Keratinocyte (primary cell): Measurements from ENCODE around the gene LRWD1. TPM values are rescaled to one million over a fixed set of nuclear protein-coding genes. Genes with fewer than 3 reads are reported as not detected.

Source experiments
- DNase-seq: peaks from one replicate; pipeline ENCODE4 v3.0.0-alpha.2; 2011; ENCODE audit warnings: low read depth, missing footprints, low spot score
- FAIRE-seq: peaks from 2 replicates; lab custom pipeline; 2011; peaks lifted over from hg19 to GRCh38; lab: Jason Lieb, UNC
- H2AFZ ChIP-seq: 2 replicates; pipeline ENCODE4 v1.6.0; 2012; ENCODE audit warnings: low read length, control low read depth, inconsistent platforms; ENCODE audit not compliant: control insufficient read depth
- H3K27ac ChIP-seq: 2 replicates; pipeline ENCODE4 v1.5.1; 2011; ENCODE audit warnings: low read length; ENCODE audit not compliant: control insufficient read depth, insufficient read depth
- H3K27me3 ChIP-seq: 3 replicates; pipeline ENCODE4 v1.6.0; 2011; ENCODE audit warnings: low read length; ENCODE audit not compliant: control insufficient read depth, insufficient read depth; ENCODE audit errors: extremely low read depth
- H3K36me3 ChIP-seq, 2 experiments: 2 replicates in 1 of 2; 3 replicates in 1 of 2; pipeline ENCODE4 v1.5.1; 2011; ENCODE audit warnings: low read length in 2 of 2, mild to moderate bottlenecking in 1 of 2; ENCODE audit not compliant: control insufficient read depth in 2 of 2, insufficient read depth in 2 of 2; ENCODE audit errors: extremely low read depth in 1 of 2
- H3K4me1 ChIP-seq: 3 replicates; pipeline ENCODE4 v1.5.1; 2011; ENCODE audit warnings: low read length; ENCODE audit not compliant: control insufficient read depth, insufficient read depth; ENCODE audit errors: extremely low read depth
- H3K4me2 ChIP-seq: 3 replicates; pipeline ENCODE4 v1.6.0; 2011; ENCODE audit warnings: low read depth, low read length; ENCODE audit not compliant: control insufficient read depth, insufficient read depth; ENCODE audit errors: extremely low read depth
- H3K4me3 ChIP-seq, 3 experiments: fragments of 200-600 bp in 1 of 3; sonication (generic) in 1 of 3; 2 replicates in 2 of 3; 3 replicates in 1 of 3; pipeline ENCODE4 v1.5.1; 2011 to 2016; ENCODE audit warnings: low read length in 3 of 3, mild to moderate bottlenecking in 3 of 3, control low read depth in 2 of 3, inconsistent platforms in 1 of 3, low read depth in 1 of 3, mixed read lengths in 1 of 3, mixed run types in 1 of 3, moderate library complexity in 1 of 3; ENCODE audit not compliant: control insufficient read depth in 2 of 3, insufficient read depth in 2 of 3; ENCODE audit errors: extremely low read depth in 1 of 3
- H3K79me2 ChIP-seq: 2 replicates; pipeline ENCODE4 v1.6.0; 2012; ENCODE audit warnings: low read length; ENCODE audit not compliant: control insufficient read depth, insufficient read depth
- H3K9ac ChIP-seq: 3 replicates; pipeline ENCODE4 v1.6.0; 2011; ENCODE audit warnings: low read length; ENCODE audit not compliant: control insufficient read depth, insufficient read depth; ENCODE audit errors: extremely low read depth
- H3K9me1 ChIP-seq: 3 replicates; pipeline ENCODE4 v1.6.0; 2011; ENCODE audit warnings: low read length; ENCODE audit not compliant: control insufficient read depth, insufficient read depth; ENCODE audit errors: extremely low read depth
- H3K9me3 ChIP-seq: 2 replicates; pipeline ENCODE4 v1.5.1; 2012; ENCODE audit warnings: low read depth, low read length; ENCODE audit not compliant: control insufficient read depth
- H4K20me1 ChIP-seq: 3 replicates; pipeline ENCODE4 v1.6.0; 2011; ENCODE audit warnings: low read length; ENCODE audit not compliant: control insufficient read depth, insufficient read depth; ENCODE audit errors: extremely low read depth
- CTCF ChIP-seq, 3 experiments: IDR thresholded peaks in 1 of 3; conservative IDR thresholded peaks in 1 of 3; optimal IDR thresholded peaks in 1 of 3; 2 replicates in 2 of 3; 3 replicates in 1 of 3; pipeline versions ENCODE3 to v1.5.1; 2011; ENCODE audit warnings: low read length in 3 of 3, mild to moderate bottlenecking in 3 of 3, moderate library complexity in 2 of 3, control low read depth in 1 of 3, inconsistent platforms in 1 of 3; ENCODE audit not compliant: insufficient read depth in 2 of 3; ENCODE audit errors: extremely low read depth in 1 of 3
- EZH2 ChIP-seq: IDR thresholded peaks from one replicate; pipeline ENCODE4 v1.6.1; 2012; ENCODE audit warnings: inconsistent platforms, mild to moderate bottlenecking, low read length, moderate library complexity
- dilution Hi-C: fragments of 300-500 bp; cut with MboI; formaldehyde crosslinking; loops from one replicate; pipeline ENCODE4 v1.7.0; 2020; ENCODE audit warnings: low sequenced_read_pairs; ENCODE audit not compliant: extremely low pct_ligation_motif_present
- polyA plus RNA-seq, 5 experiments: library from polyadenylated mRNA; depleted of rRNA in 3 of 5; stranded (reverse) in 3 of 5; stranded (forward) in 1 of 5; unstranded in 1 of 5; fragments of >200 nt; gene quantifications; 1 replicate in 1 of 5; 2 replicates in 3 of 5; 3 replicates in 1 of 5; pipeline versions ENCODE4 v1.2.1 to v1.2.3, GENCODE V29; 2011 to 2012; ENCODE audit warnings: missing spikeins in 2 of 5, low read depth in 1 of 5, low replicate concordance in 1 of 5

Gene LRWD1
- polyA plus RNA-seq, 1 donor (not counting 4 experiments of a cell fraction or from before 2014, with no cell fraction given): 11.3 TPM

GRCh38 chr7:102449136-102449535 lies 15.6 kb upstream of the LRWD1 start:
- FAIRE-seq: no peak
- no peaks in the 10 kb centered on the region for H3K79me2 ChIP-seq

GRCh38 chr7:102450242-102450641 lies 14.5 kb upstream of the LRWD1 start:
- no peak overlapping the region for H3K27ac ChIP-seq
- no peak overlapping the region for H3K9ac ChIP-seq
- H2AFZ ChIP-seq: no peak overlapping the region
- H3K36me3 ChIP-seq: no peaks in the 10 kb centered on the region
- no peaks in the 10 kb centered on the region for H3K27me3 ChIP-seq
- DNase-seq: no peak
- no peaks in the 10 kb centered on the region for H3K79me2 ChIP-seq
- no peak overlapping the region for H3K4me2 ChIP-seq
- H3K4me1 ChIP-seq: peaks cover 10% of the 10 kb centered on the region
- H3K9me1 ChIP-seq: no peaks in the 10 kb centered on the region
- TF ChIP-seq EZH2: no peak
- TF ChIP-seq CTCF (optimal IDR thresholded peaks at IDR 0.05 in 1 of 3, IDR thresholded peaks at IDR 0.05 in 1 of 3, conservative IDR thresholded peaks at IDR 0.05 in 1 of 3; ENCODE audit: extremely low read depth in 1 of 3, insufficient read depth in 2 of 3, low read length in 3 of 3): peak in 1 of 3 experiments; percentile 48
- dilution Hi-C loops: no loop called here
- no peak for FAIRE-seq
- no peaks in the 10 kb centered on the region for H3K9me3 ChIP-seq
- H4K20me1 ChIP-seq: no peaks in the 10 kb centered on the region
- H3K4me3 ChIP-seq: no peak overlapping the region

More at GRCh38 chr7:102449136-102449535, 15.6 kb upstream of the LRWD1 start:
- no peak overlapping the region for H3K4me3 ChIP-seq
- peaks cover 10% of the 10 kb centered on the region for H3K4me1 ChIP-seq
- no peaks in the 10 kb centered on the region for H3K36me3 ChIP-seq
- TF ChIP-seq CTCF (optimal IDR thresholded peaks at IDR 0.05 in 1 of 3, IDR thresholded peaks at IDR 0.05 in 1 of 3, conservative IDR thresholded peaks at IDR 0.05 in 1 of 3; ENCODE audit: extremely low read depth in 1 of 3, insufficient read depth in 2 of 3, low read length in 3 of 3) (no peak), EZH2 (no peak)
- no peak overlapping the region for H2AFZ ChIP-seq
- H3K27me3 ChIP-seq: no peaks in the 10 kb centered on the region
- H3K9me1 ChIP-seq: no peaks in the 10 kb centered on the region
- no peak for DNase-seq
- H4K20me1 ChIP-seq: no peaks in the 10 kb centered on the region
- dilution Hi-C loops: no loop called here
- no peak overlapping the region for H3K9ac ChIP-seq
- no peak overlapping the region for H3K4me2 ChIP-seq
- H3K27ac ChIP-seq: no peak overlapping the region
- no peaks in the 10 kb centered on the region for H3K9me3 ChIP-seq
